Endodermal cell (in vitro differentiated cells): ENCODE measurements around the gene COQ10B. TPM values are rescaled to one million over a fixed set of nuclear protein-coding genes. Genes with fewer than 3 reads are reported as not detected.

Experiments
- DNase-seq: peaks from one replicate; pipeline ENCODE4 v3.0.0-alpha.2; 2017
- H3K27ac ChIP-seq: 2 replicates; pipeline ENCODE4 v1.5.1; 2013; ENCODE audit warnings: mild to moderate bottlenecking, low read depth, low read length, moderate library complexity
- H3K27me3 ChIP-seq: 2 replicates; pipeline ENCODE4 v1.6.1; 2013; ENCODE audit warnings: mild to moderate bottlenecking, low read length, moderate library complexity; ENCODE audit not compliant: insufficient read depth, control insufficient read depth, poor library complexity, severe bottlenecking
- H3K36me3 ChIP-seq: 2 replicates; pipeline ENCODE4 v1.7.0; 2013; ENCODE audit warnings: mild to moderate bottlenecking, low read length, moderate library complexity; ENCODE audit not compliant: control insufficient read depth, insufficient read depth
- H3K4me1 ChIP-seq: one replicate; pipeline ENCODE4 v1.7.0; 2013; ENCODE audit warnings: low read length; ENCODE audit not compliant: control insufficient read depth, insufficient read depth
- H3K4me3 ChIP-seq: 2 replicates; pipeline ENCODE4 v1.5.1; 2013; ENCODE audit warnings: mild to moderate bottlenecking, low read length, moderate library complexity
- H3K9ac ChIP-seq: 2 replicates; pipeline ENCODE4 v1.6.1; 2013; ENCODE audit warnings: mild to moderate bottlenecking, low read length, moderate library complexity; ENCODE audit not compliant: poor library complexity, severe bottlenecking; ENCODE audit errors: extremely low read depth
- H3K9me3 ChIP-seq: 2 replicates; pipeline ENCODE4 v1.6.1; 2013; ENCODE audit warnings: mild to moderate bottlenecking, low read length, moderate library complexity; ENCODE audit not compliant: control insufficient read depth
- H3K27ac Mint-ChIP-seq: 2 replicates; pipeline ENCODE4 v1.8.0; 2020; ENCODE audit warnings: mixed read lengths
- H3K27me3 Mint-ChIP-seq: 2 replicates; pipeline ENCODE4 v1.8.0; 2021; ENCODE audit warnings: mild to moderate bottlenecking, mixed read lengths; ENCODE audit not compliant: insufficient read depth
- H3K36me3 Mint-ChIP-seq: 2 replicates; pipeline ENCODE4 v1.8.0; 2020; ENCODE audit warnings: low read depth, mixed read lengths
- H3K4me1 Mint-ChIP-seq: 2 replicates; pipeline ENCODE4 v1.8.0; 2020; ENCODE audit warnings: mixed read lengths
- H3K4me3 Mint-ChIP-seq: 2 replicates; pipeline ENCODE4 v1.8.0; 2020; ENCODE audit warnings: mild to moderate bottlenecking, moderate library complexity, mixed read lengths
- H3K9me3 Mint-ChIP-seq: 2 replicates; pipeline ENCODE4 v1.8.0; 2020; ENCODE audit warnings: mild to moderate bottlenecking, mixed read lengths
- WGBS, 2 experiments: methylation state at CpG; one replicate each; pipeline versions ENCODE4 v1.1.5 to v1.1.7; 2013; ENCODE audit warnings: missing lambda C conversion rate in 2 of 2, mixed read lengths in 1 of 2; ENCODE audit not compliant: insufficient coverage in 1 of 2, insufficient read length in 1 of 2; 5-methylcytosine and 5-hydroxymethylcytosine counted together
- total RNA-seq, 2 donors: library from RNA; stranded (reverse); fragmentation: NEBNext Ultra II Directional in 1 of 2; extraction: Animal tissue kit (Norgen Biotek cat#: 25700) in 1 of 2; gene quantifications; 2 replicates in 1 of 2; 3 replicates in 1 of 2; pipeline ENCODE4 v1.2.1, GENCODE V29; 2021
- TF ChIP-seq, protein P1 (sequence below): fragments of 200-600 bp; sonication (generic); conservative IDR thresholded peaks from 2 replicates; pipeline ENCODE4 v1.5.0; 2021; ENCODE audit warnings: antibody characterized with exemption, mild to moderate bottlenecking

Gene COQ10B
- total RNA-seq, 2 donors from 2014 or later, result 17.5 to 17.9 TPM

DNA sequence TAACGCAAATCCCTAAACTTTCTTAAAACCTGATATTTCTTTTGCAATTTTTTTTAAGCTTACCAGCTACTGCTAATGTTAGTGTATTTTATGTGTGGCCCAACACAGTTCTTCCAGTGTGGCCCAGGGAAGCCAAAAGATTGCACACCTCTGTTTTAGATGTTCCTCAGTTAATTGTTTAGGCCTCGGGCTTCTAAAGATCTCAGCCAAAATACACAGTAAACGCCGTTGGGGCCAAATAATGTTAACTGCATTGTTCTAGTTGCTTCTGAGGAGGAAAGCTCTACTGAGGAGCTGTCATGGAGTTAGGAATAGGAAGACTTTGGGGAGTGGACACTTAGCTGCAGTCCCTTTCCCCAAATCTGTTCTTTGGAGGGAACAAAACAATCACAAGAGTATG is 48.8 kb downstream of the COQ10B start:
- WGBS, 2 experiments, result 82 to 87% methylated on average over 3 to 4 of the region's 4 CpGs
- TF ChIP-seq, protein P1, sequence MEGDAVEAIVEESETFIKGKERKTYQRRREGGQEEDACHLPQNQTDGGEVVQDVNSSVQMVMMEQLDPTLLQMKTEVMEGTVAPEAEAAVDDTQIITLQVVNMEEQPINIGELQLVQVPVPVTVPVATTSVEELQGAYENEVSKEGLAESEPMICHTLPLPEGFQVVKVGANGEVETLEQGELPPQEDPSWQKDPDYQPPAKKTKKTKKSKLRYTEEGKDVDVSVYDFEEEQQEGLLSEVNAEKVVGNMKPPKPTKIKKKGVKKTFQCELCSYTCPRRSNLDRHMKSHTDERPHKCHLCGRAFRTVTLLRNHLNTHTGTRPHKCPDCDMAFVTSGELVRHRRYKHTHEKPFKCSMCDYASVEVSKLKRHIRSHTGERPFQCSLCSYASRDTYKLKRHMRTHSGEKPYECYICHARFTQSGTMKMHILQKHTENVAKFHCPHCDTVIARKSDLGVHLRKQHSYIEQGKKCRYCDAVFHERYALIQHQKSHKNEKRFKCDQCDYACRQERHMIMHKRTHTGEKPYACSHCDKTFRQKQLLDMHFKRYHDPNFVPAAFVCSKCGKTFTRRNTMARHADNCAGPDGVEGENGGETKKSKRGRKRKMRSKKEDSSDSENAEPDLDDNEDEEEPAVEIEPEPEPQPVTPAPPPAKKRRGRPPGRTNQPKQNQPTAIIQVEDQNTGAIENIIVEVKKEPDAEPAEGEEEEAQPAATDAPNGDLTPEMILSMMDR, result no peak
- Histone ChIP-seq H3K4me3 (peak overlapping the region; percentile 88), H3K27ac (no peak overlapping the region), H3K36me3 (peaks cover 52% of the 10 kb centered on the region), H3K9ac (no peak overlapping the region), H3K4me1 (peaks cover 14% of the 10 kb centered on the region), H3K9me3 (no peaks in the 10 kb centered on the region), H3K27me3 (no peaks in the 10 kb centered on the region)
- H3K27ac Mint-ChIP-seq, result peak overlapping the region; percentile 46
- peaks cover 50% of the 10 kb centered on the region for H3K36me3 Mint-ChIP-seq
- DNase-seq, result no peak
- peaks cover 27% of the 10 kb centered on the region for H3K4me1 Mint-ChIP-seq
- peak overlapping the region; percentile 97 for H3K4me3 Mint-ChIP-seq
- H3K27me3 Mint-ChIP-seq, result no peaks in the 10 kb centered on the region
- H3K9me3 Mint-ChIP-seq, result no peaks in the 10 kb centered on the region

- Histone ChIP-seq H3K4me1 (peaks cover 10% of the 10 kb centered on the region), H3K27ac (no peak overlapping the region), H3K9me3 (no peaks in the 10 kb centered on the region), H3K9ac (no peak overlapping the region), H3K27me3 (no peaks in the 10 kb centered on the region), H3K4me3 (peak overlapping the region; percentile 88), H3K36me3 (peaks cover 47% of the 10 kb centered on the region)
- WGBS, 2 experiments, result 92 to 100% methylated on average over 3 to 4 of the region's 4 CpGs
- Mint-ChIP-seq H3K4me3 (peak overlapping the region; percentile 97), H3K27me3 (no peaks in the 10 kb centered on the region), H3K9me3 (no peaks in the 10 kb centered on the region), H3K36me3 (peaks cover 45% of the 10 kb centered on the region), H3K4me1 (peaks cover 22% of the 10 kb centered on the region), H3K27ac (no peak overlapping the region)
- DNase-seq, result no peak
- TF ChIP-seq, protein P1, result no peak
Measured at GRCh38 chr2:197502685-197503084, 49.3 kb downstream of the COQ10B start.

- Histone ChIP-seq H3K27me3 (no peaks in the 10 kb centered on the region), H3K9ac (no peak overlapping the region), H3K4me1 (peaks cover 9% of the 10 kb centered on the region), H3K36me3 (peaks cover 40% of the 10 kb centered on the region), H3K27ac (no peak overlapping the region), H3K4me3 (no peak overlapping the region), H3K9me3 (no peaks in the 10 kb centered on the region)
- Mint-ChIP-seq H3K27me3 (no peaks in the 10 kb centered on the region), H3K27ac (peak overlapping the region; percentile 30), H3K36me3 (peaks cover 43% of the 10 kb centered on the region), H3K9me3 (no peaks in the 10 kb centered on the region), H3K4me1 (peaks cover 15% of the 10 kb centered on the region), H3K4me3 (no peak overlapping the region)
- TF ChIP-seq, protein P1, result no peak
- WGBS, 2 experiments, result 87% methylated on average over 2 of the region's 2 CpGs; no CpG with 5 or more reads in 1 of the 2 experiments
- no peak for DNase-seq
Measured at GRCh38 chr2:197504000-197504399, 50.6 kb downstream of the COQ10B start.
